ENCODE results near the gene SORBS1.

The SORBS1 gene

GRCh38 chr10:95285556-95285955, 275.6 kb downstream of the SORBS1 start:
- Histone ChIP-seq H3K14ac (ENCODE audit: low read length) (no peak overlapping the region), H3K4me1 (ENCODE audit: control insufficient read depth in 1 of 2, insufficient read depth in 2 of 2, low read length in 2 of 2) (peaks cover 8 to 19% of the 10 kb centered on the region in 2 experiments), H3K27ac (ENCODE audit: low read depth, low read length) (no peak overlapping the region), H3K4me2 (ENCODE audit: low read length) (no peak overlapping the region), H4K12ac (ENCODE audit: low read depth, low read length) (no peak overlapping the region), H3K23ac (ENCODE audit: low read length) (no peak overlapping the region), H3K18ac (ENCODE audit: low read length) (no peak overlapping the region), H2AK5ac (ENCODE audit: low read length) (no peak overlapping the region), H4K8ac (ENCODE audit: low read depth, low read length) (no peak overlapping the region), H3K79me1 (ENCODE audit: low read length) (peaks cover 15% of the 10 kb centered on the region), H4K91ac (ENCODE audit: low read depth, low read length) (no peak overlapping the region), H2BK5ac (ENCODE audit: low read depth, low read length, poor library complexity) (no peak overlapping the region), H3K9ac (ENCODE audit: low read length) (no peak overlapping the region), H2BK120ac (ENCODE audit: insufficient read depth, low read length, poor library complexity) (no peak overlapping the region), H2AFZ (ENCODE audit: insufficient read depth, low read length, poor library complexity) (no peak overlapping the region), H3K36me3 (ENCODE audit: control insufficient read depth in 1 of 2, insufficient read depth in 2 of 2, low read length in 2 of 2) (no peaks in the 10 kb centered on the region), H3K4ac (ENCODE audit: low read depth, low read length) (peak overlapping the region; percentile 29), H2BK12ac (ENCODE audit: low read length) (no peak overlapping the region), H3K79me2 (ENCODE audit: control insufficient read depth, insufficient read depth, low read length, poor library complexity) (peaks cover 29% of the 10 kb centered on the region), H3K9me3 (ENCODE audit: insufficient read depth, low read depth, low read length) (no peaks in the 10 kb centered on the region), H3K27me3 (ENCODE audit: insufficient read depth, low read length) (no peaks in the 10 kb centered on the region), H3K4me3 (ENCODE audit: low read depth, low read length) (no peak overlapping the region)
- WGBS (ENCODE audit: extremely low coverage, insufficient coverage, insufficient read length) = no CpG with 5 or more reads among the region's 2 CpGs
- no peak for DNase-seq

DNA sequence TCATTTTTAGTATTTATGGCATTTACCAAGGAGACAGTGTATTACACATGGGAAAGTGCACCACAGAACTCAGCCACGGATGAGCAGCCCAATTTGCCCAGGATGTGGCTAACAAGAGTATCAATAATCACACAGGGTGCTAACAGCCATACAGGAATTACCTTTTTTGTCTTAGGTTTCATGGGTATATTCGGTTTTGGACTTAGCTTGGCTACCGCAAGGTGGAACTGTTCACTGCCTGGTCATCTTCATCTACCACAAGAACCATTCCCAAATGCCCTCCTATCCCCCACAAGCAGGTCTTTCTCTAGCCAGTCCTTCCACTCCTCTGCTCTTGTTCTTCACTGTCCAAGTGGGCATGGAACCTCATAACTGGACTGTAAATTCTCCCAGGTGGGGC, 276.4 kb downstream of the SORBS1 start:
- peaks cover 8 to 19% of the 10 kb centered on the region in 2 experiments for H3K4me1 ChIP-seq (ENCODE audit: control insufficient read depth in 1 of 2, insufficient read depth in 2 of 2, low read length in 2 of 2)

DNA sequence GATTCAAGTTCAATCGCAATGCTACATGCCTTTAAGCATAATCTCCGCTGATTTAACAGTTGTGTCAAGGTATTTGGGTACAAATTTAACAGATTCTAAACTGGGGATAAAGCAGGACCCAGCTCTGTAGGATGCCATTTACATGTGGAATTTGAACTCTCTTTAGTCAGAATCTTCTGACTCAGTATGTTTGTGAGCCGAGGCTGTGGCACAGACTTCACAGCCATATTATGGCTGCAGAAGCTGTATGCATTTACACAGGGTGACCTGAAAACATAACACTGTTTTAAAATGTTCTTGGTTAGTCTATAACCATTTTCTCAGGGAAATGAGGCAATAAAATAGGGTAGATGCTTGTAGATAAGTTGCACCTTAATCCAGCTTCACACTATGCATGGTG, 279.1 kb downstream of the SORBS1 start:
- Histone ChIP-seq H3K9ac (ENCODE audit: low read length) (no peak overlapping the region), H3K27ac (ENCODE audit: low read depth, low read length) (no peak overlapping the region), H3K79me1 (ENCODE audit: low read length) (no peaks in the 10 kb centered on the region), H2BK5ac (ENCODE audit: low read depth, low read length, poor library complexity) (no peak overlapping the region), H2AK5ac (ENCODE audit: low read length) (no peak overlapping the region), H3K4ac (ENCODE audit: low read depth, low read length) (peak overlapping the region; percentile 43), H3K18ac (ENCODE audit: low read length) (no peak overlapping the region), H3K4me1 (ENCODE audit: control insufficient read depth in 1 of 2, insufficient read depth in 2 of 2, low read length in 2 of 2) (peaks cover 4 to 14% of the 10 kb centered on the region in 2 experiments), H2BK120ac (ENCODE audit: insufficient read depth, low read length, poor library complexity) (no peak overlapping the region), H4K12ac (ENCODE audit: low read depth, low read length) (no peak overlapping the region), H3K4me2 (ENCODE audit: low read length) (no peak overlapping the region), H3K14ac (ENCODE audit: low read length) (no peak overlapping the region), H3K9me3 (ENCODE audit: insufficient read depth, low read depth, low read length) (no peaks in the 10 kb centered on the region), H3K36me3 (ENCODE audit: control insufficient read depth in 1 of 2, insufficient read depth in 2 of 2, low read length in 2 of 2) (no peaks in the 10 kb centered on the region), H2AFZ (ENCODE audit: insufficient read depth, low read length, poor library complexity) (no peak overlapping the region), H4K91ac (ENCODE audit: low read depth, low read length) (no peak overlapping the region), H2BK12ac (ENCODE audit: low read length) (no peak overlapping the region), H3K79me2 (ENCODE audit: control insufficient read depth, insufficient read depth, low read length, poor library complexity) (peaks cover 18% of the 10 kb centered on the region), H3K23ac (ENCODE audit: low read length) (no peak overlapping the region), H4K8ac (ENCODE audit: low read depth, low read length) (no peak overlapping the region), H3K4me3 (ENCODE audit: low read depth, low read length) (no peak overlapping the region), H3K27me3 (ENCODE audit: insufficient read depth, low read length) (no peaks in the 10 kb centered on the region)
- DNase-seq = no peak
- no CpG with 5 or more reads among the region's 3 CpGs for WGBS (ENCODE audit: extremely low coverage, insufficient coverage, insufficient read length)

More for the DNA sequence above, 276.4 kb downstream of the SORBS1 start:
- H3K4me2 ChIP-seq (ENCODE audit: low read length) = no peak overlapping the region
- peaks cover 22% of the 10 kb centered on the region for H3K79me2 ChIP-seq (ENCODE audit: control insufficient read depth, insufficient read depth, low read length, poor library complexity)
- DNase-seq = no peak
- no peak overlapping the region for H3K27ac ChIP-seq (ENCODE audit: low read depth, low read length)
- H3K9ac ChIP-seq (ENCODE audit: low read length) = no peak overlapping the region
- H3K36me3 ChIP-seq (ENCODE audit: control insufficient read depth in 1 of 2, insufficient read depth in 2 of 2, low read length in 2 of 2) = no peaks in the 10 kb centered on the region
- H3K23ac ChIP-seq (ENCODE audit: low read length) = no peak overlapping the region
- no peak overlapping the region for H4K8ac ChIP-seq (ENCODE audit: low read depth, low read length)
- H2AFZ ChIP-seq (ENCODE audit: insufficient read depth, low read length, poor library complexity) = no peak overlapping the region
- no peak overlapping the region for H3K4me3 ChIP-seq (ENCODE audit: low read depth, low read length)
- H2AK5ac ChIP-seq (ENCODE audit: low read length) = no peak overlapping the region
- no peak overlapping the region for H4K12ac ChIP-seq (ENCODE audit: low read depth, low read length)
- no peak overlapping the region for H2BK12ac ChIP-seq (ENCODE audit: low read length)
- no peak overlapping the region for H2BK5ac ChIP-seq (ENCODE audit: low read depth, low read length, poor library complexity)
- peaks cover 7% of the 10 kb centered on the region for H3K79me1 ChIP-seq (ENCODE audit: low read length)
- no CpG with 5 or more reads among the region's 3 CpGs for WGBS (ENCODE audit: extremely low coverage, insufficient coverage, insufficient read length)
- no peak overlapping the region for H4K91ac ChIP-seq (ENCODE audit: low read depth, low read length)
- H3K18ac ChIP-seq (ENCODE audit: low read length) = no peak overlapping the region
- no peaks in the 10 kb centered on the region for H3K9me3 ChIP-seq (ENCODE audit: insufficient read depth, low read depth, low read length)
- peak overlapping the region; percentile 11 for H3K4ac ChIP-seq (ENCODE audit: low read depth, low read length)
- no peaks in the 10 kb centered on the region for H3K27me3 ChIP-seq (ENCODE audit: insufficient read depth, low read length)
- H2BK120ac ChIP-seq (ENCODE audit: insufficient read depth, low read length, poor library complexity) = no peak overlapping the region
- H3K14ac ChIP-seq (ENCODE audit: low read length) = no peak overlapping the region

GRCh38 chr10:95281206-95281605, 280.0 kb downstream of the SORBS1 start:
- H2AK5ac ChIP-seq (ENCODE audit: low read length) = no peak overlapping the region
- no peak overlapping the region for H3K18ac ChIP-seq (ENCODE audit: low read length)
- H4K12ac ChIP-seq (ENCODE audit: low read depth, low read length) = no peak overlapping the region
- H3K23ac ChIP-seq (ENCODE audit: low read length) = no peak overlapping the region
- no peaks in the 10 kb centered on the region for H3K9me3 ChIP-seq (ENCODE audit: insufficient read depth, low read depth, low read length)
- H2AFZ ChIP-seq (ENCODE audit: insufficient read depth, low read length, poor library complexity) = no peak overlapping the region
- peak overlapping the region; percentile 70 for H3K4ac ChIP-seq (ENCODE audit: low read depth, low read length)
- no peaks in the 10 kb centered on the region for H3K27me3 ChIP-seq (ENCODE audit: insufficient read depth, low read length)
- no peaks in the 10 kb centered on the region for H3K79me1 ChIP-seq (ENCODE audit: low read length)
- peaks cover 0 to 13% of the 10 kb centered on the region in 2 experiments for H3K4me1 ChIP-seq (ENCODE audit: control insufficient read depth in 1 of 2, insufficient read depth in 2 of 2, low read length in 2 of 2)
- H3K4me2 ChIP-seq (ENCODE audit: low read length) = no peak overlapping the region
- peaks cover 22% of the 10 kb centered on the region for H3K79me2 ChIP-seq (ENCODE audit: control insufficient read depth, insufficient read depth, low read length, poor library complexity)
- no peak overlapping the region for H2BK5ac ChIP-seq (ENCODE audit: low read depth, low read length, poor library complexity)
- no peaks in the 10 kb centered on the region for H3K36me3 ChIP-seq (ENCODE audit: control insufficient read depth in 1 of 2, insufficient read depth in 2 of 2, low read length in 2 of 2)
- WGBS (ENCODE audit: extremely low coverage, insufficient coverage, insufficient read length) = no CpG with 5 or more reads among the region's 2 CpGs
- H4K8ac ChIP-seq (ENCODE audit: low read depth, low read length) = no peak overlapping the region
- H3K14ac ChIP-seq (ENCODE audit: low read length) = no peak overlapping the region
- no peak overlapping the region for H2BK120ac ChIP-seq (ENCODE audit: insufficient read depth, low read length, poor library complexity)
- H3K4me3 ChIP-seq (ENCODE audit: low read depth, low read length) = no peak overlapping the region
- no peak overlapping the region for H2BK12ac ChIP-seq (ENCODE audit: low read length)
- H3K9ac ChIP-seq (ENCODE audit: low read length) = no peak overlapping the region
- no peak overlapping the region for H3K27ac ChIP-seq (ENCODE audit: low read depth, low read length)
- DNase-seq = no peak
- H4K91ac ChIP-seq (ENCODE audit: low read depth, low read length) = no peak overlapping the region

Measured in trophoblast cell (in vitro differentiated cells and primary cell).